Activated T-helper 1 cell treated with anti-CD3 and anti-CD28 coated beads, Interleukin-12 subunit alpha, Interleukin-12 subunit beta, Interleukin-2, Interleukin-4 antibody, amounts not matched to agents 30 ng/mL and 10 ng/mL and 1 ng/mL, durations not matched to agents 14 hours and 24 hours and 36 hours (primary cell): ENCODE data around the gene TUFM. TPM values are rescaled to one million over a fixed set of nuclear protein-coding genes. Genes with fewer than 3 reads are reported as not detected.
"Not testable (repeated sequence)": the region's sequence is repeated elsewhere in the genome, so short reads cannot be mapped to it uniquely, and the experiment has no call there.

Source experiments
- DNase-seq: peaks from one replicate; pipeline ENCODE4 v3.0.0; 2021; ENCODE audit warnings: low spot score
- H3K27ac Mint-ChIP-seq: one replicate; pipeline ENCODE4 v1.8.0; 2021; ENCODE audit warnings: mild to moderate bottlenecking, mixed read lengths
- H3K27me3 Mint-ChIP-seq: one replicate; pipeline ENCODE4 v1.8.0; 2022; ENCODE audit warnings: mild to moderate bottlenecking, moderate library complexity, mixed read lengths; ENCODE audit not compliant: insufficient read depth
- H3K36me3 Mint-ChIP-seq: one replicate; pipeline ENCODE4 v1.8.0; 2021; ENCODE audit warnings: low read depth, mixed read lengths
- H3K4me1 Mint-ChIP-seq: one replicate; pipeline ENCODE4 v1.8.0; 2021; ENCODE audit warnings: low read depth, mixed read lengths
- H3K4me3 Mint-ChIP-seq: one replicate; pipeline ENCODE4 v1.8.0; 2021; ENCODE audit warnings: mild to moderate bottlenecking, moderate library complexity, mixed read lengths
- H3K9me3 Mint-ChIP-seq: one replicate; pipeline ENCODE4 v1.8.0; 2021; ENCODE audit warnings: mixed read lengths
- intact Hi-C: fragments of 100-400 bp; cut with micrococcal nuclease; formaldehyde crosslinking; loops from one replicate; pipeline ENCODE4 v1.15.1; 2024
- total RNA-seq: library from RNA; stranded (reverse); gene quantifications from 2 replicates; pipeline ENCODE4 v1.2.3, GENCODE V29; 2022

Gene TUFM
- total RNA-seq, 1 donor from 2014 or later: 261 TPM

- H3K27ac Mint-ChIP-seq, intact Hi-C loops, H3K4me3 Mint-ChIP-seq, DNase-seq, H3K9me3 Mint-ChIP-seq, H3K27me3 Mint-ChIP-seq: not testable (repeated sequence)
- peaks cover 13% of the 10 kb centered on the region for H3K4me1 Mint-ChIP-seq
- peaks cover 12% of the 10 kb centered on the region for H3K36me3 Mint-ChIP-seq
Measured at GRCh38 chr16:28867646-28868045, 21.5 kb upstream of the TUFM start.

DNA sequence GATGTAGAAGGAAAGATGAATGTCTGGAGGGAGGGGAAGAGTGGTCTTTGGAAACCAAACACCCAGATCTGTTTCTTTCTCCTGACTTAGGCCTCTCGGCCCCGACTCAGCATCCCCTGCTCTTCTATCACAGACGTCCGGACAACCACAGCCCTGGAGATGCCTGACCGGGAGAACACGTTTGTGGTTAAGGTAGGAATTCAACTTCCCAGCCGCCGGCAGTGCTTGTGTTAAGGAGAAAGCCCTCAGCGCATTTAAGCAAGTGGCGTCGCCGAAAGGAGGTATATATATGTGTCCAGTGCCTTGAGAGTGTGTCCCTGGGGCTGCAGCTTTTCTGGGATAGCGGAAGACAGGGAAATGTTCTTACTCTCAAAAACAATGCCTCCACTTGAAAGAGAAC is 21.1 kb upstream of the TUFM start:
- H3K4me1 Mint-ChIP-seq: peaks cover 13% of the 10 kb centered on the region
- H3K27me3 Mint-ChIP-seq: no peaks in the 10 kb centered on the region
- no peaks in the 10 kb centered on the region for H3K9me3 Mint-ChIP-seq
- intact Hi-C loops: no loop called here
- H3K27ac Mint-ChIP-seq: no peak overlapping the region
- no peak for DNase-seq
- H3K4me3 Mint-ChIP-seq: no peak overlapping the region
- H3K36me3 Mint-ChIP-seq: peaks cover 12% of the 10 kb centered on the region

DNA sequence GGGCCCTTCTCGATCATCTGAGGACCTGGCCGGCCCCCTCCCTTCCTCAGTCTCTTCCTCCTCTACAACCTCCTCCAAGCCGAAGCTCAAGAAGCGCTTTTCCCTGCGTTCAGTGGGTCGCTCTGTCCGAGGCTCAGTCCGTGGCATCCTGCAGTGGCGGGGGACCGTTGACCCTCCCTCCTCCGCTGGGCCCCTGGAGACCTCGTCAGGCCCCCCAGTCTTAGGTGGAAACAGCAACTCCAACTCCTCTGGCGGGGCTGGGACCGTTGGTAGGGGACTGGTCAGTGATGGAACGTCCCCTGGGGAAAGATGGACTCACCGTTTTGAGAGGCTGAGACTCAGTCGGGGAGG is 20.3 kb upstream of the TUFM start:
- Mint-ChIP-seq H3K36me3 (peaks cover 15% of the 10 kb centered on the region), H3K27ac (no peak overlapping the region), H3K27me3 (no peaks in the 10 kb centered on the region), H3K9me3 (no peaks in the 10 kb centered on the region), H3K4me3 (peak overlapping the region; percentile 37), H3K4me1 (peaks cover 21% of the 10 kb centered on the region)
- intact Hi-C loops: no loop called here
- DNase-seq: no peak

DNA sequence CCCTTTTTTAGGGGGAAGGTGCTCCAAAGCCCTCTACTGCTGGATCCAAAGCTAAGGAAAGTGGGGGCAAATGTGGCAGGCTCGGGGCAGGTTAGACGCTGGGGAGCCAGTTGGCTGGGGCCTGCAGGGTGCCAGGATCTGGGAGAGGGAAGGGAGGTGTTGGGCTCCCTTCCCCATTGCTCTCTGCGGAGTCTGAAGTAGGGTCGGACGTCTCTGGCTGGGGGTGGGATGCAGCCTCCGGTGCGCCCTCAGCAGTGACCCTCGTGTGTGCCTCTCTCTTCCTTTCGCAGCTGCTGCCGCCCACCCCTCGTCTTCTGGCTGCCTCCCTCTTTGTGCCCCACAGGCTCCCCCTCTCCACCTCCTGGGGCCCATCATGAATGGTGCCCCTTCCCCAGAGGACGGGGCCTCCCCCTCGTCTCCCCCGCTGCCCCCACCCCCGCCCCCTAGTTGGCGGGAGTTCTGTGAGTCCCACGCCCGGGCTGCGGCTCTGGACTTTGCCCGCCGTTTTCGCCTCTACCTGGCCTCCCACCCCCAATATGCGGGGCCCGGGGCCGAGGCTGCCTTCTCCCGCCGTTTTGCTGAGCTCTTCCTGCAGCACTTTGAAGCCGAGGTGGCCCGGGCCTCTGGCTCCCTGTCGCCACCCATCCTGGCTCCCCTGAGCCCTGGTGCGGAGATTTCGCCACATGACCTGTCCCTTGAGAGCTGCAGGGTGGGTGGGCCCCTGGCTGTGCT is 19.7 kb upstream of the TUFM start:
- Mint-ChIP-seq H3K4me3 (no peak overlapping the region), H3K4me1 (peaks cover 21% of the 10 kb centered on the region), H3K27me3 (no peaks in the 10 kb centered on the region), H3K36me3 (peaks cover 15% of the 10 kb centered on the region), H3K9me3 (no peaks in the 10 kb centered on the region), H3K27ac (no peak overlapping the region)
- intact Hi-C loops: no loop called here
- DNase-seq: no peak

DNA sequence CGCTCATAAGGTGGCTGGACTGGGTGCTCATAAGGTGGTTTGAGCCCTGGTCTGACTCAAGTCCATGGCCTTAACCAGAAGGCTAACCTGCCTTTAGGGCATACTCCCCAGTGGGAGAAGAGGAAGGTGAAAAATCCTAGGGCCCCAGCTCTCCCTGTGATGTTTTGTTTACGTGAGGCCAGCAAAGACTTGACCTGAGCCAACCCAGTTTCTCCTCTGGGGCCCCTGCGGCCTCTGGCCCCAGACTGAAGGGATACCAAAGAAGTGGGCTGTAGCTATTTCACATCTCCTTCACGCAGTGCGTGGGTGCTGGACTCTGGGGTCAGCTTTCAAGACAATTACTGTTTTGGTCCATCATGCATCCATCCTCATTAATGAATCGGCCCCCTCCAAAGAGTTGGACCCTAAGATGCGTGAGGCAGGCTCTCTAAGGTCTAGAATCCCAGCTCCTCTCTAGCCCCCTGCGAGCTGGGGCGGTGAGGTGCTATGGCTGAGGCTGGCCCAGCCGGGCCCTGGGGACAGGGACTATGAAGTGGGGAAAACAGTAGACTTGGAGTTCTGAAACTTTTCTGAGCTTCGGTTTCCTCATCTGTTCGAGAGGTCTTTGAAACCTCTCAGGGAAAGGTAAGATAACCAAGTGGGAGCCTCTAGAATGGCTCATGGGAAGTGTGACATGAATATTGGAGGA is 19.0 kb upstream of the TUFM start:
- Mint-ChIP-seq H3K4me3 (peak overlapping the region; percentile 93), H3K4me1 (peaks cover 21% of the 10 kb centered on the region), H3K27ac (no peak overlapping the region), H3K9me3 (no peaks in the 10 kb centered on the region), H3K36me3 (peaks cover 13% of the 10 kb centered on the region), H3K27me3 (no peaks in the 10 kb centered on the region)
- intact Hi-C loops: no loop called here
- DNase-seq: no peak

DNA sequence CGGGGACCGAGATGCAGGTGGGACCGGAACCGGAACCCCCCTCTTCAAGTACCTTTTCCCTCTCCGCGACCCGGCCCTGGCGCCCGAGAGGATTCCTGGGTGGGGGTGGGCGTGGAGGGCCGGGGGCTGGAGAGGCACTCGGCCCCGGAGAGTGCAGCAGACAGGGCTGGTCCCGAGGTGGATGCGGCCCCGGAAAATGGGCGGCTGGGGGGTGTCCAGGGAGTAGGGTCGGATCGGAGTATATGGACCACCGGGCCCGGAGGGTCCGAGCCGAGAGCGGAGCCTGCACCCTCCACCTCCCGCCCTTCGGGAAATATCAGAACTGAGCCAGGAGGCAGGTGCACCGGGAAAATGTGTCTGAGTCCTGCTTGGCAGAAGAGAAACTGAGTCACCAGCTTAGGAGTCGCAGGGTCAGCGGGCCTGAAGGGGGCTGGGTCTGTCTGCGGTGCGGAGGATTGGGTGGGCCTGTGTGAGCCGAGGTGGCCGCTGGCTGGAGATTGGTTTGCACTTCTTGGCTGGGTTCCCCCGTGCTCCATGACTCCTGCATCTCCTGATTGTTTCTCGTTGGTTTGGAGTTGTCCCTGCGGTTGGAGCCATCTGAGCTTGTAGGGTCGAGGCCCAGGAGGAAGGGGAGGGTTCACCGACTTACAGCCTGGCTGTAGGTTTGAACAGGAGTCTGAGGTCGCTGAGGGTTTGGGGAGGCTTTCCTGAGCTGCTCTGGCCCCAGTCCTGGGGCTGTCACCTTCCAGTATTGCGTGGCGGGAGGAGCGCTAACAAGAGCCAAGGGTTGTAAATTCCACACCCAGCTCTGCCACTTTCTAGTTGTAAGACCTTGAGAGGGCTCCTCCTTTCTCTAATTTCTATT is 18.0 kb upstream of the TUFM start:
- Mint-ChIP-seq H3K4me1 (peaks cover 21% of the 10 kb centered on the region), H3K4me3 (peak overlapping the region; percentile 93), H3K27me3 (no peaks in the 10 kb centered on the region), H3K36me3 (peaks cover 8% of the 10 kb centered on the region), H3K9me3 (no peaks in the 10 kb centered on the region), H3K27ac (peak overlapping the region; percentile 94)
- intact Hi-C loops: loop anchor here (1.0 kb wide), 6 partner anchors 16 to 86 kb away; partner anchors contain the start of genes NFATC2IP, RABEP2 and TUFM
- DNase-seq: no peak

- peaks cover 3% of the 10 kb centered on the region for H3K36me3 Mint-ChIP-seq
- DNase-seq: no peak
- H3K4me1 Mint-ChIP-seq: peaks cover 9% of the 10 kb centered on the region
- H3K9me3 Mint-ChIP-seq: no peaks in the 10 kb centered on the region
- H3K27me3 Mint-ChIP-seq: no peaks in the 10 kb centered on the region
- no peak overlapping the region for H3K4me3 Mint-ChIP-seq
- intact Hi-C loops: no loop called here
- no peak overlapping the region for H3K27ac Mint-ChIP-seq
Measured at GRCh38 chr16:28859326-28859725, 13.2 kb upstream of the TUFM start.

DNA sequence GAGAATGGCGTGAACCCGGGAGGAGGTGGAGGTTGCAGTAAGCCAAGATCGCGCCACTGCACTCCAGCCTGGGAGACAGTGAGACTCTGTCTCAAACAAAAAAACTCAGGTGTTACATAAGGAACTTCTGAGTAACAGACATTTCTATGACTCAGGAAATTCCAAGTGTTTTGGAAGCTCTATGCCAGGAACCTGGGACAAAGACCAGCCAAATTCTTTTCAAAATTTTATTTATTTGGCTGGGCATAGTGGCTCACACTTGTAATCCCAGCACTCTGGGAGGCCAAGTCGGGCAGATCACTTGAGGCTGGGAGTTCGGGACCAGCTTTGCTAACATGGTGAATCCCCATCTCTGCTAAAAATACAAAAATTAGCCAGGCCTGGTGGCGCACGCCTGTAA is 12.3 kb upstream of the TUFM start:
- no peak for DNase-seq
- H3K27ac Mint-ChIP-seq: no peak overlapping the region
- H3K4me3 Mint-ChIP-seq: no peak overlapping the region
- intact Hi-C loops: no loop called here
- H3K36me3 Mint-ChIP-seq: peaks cover 3% of the 10 kb centered on the region
- no peaks in the 10 kb centered on the region for H3K9me3 Mint-ChIP-seq
- H3K4me1 Mint-ChIP-seq: peaks cover 7% of the 10 kb centered on the region
- no peaks in the 10 kb centered on the region for H3K27me3 Mint-ChIP-seq

DNA sequence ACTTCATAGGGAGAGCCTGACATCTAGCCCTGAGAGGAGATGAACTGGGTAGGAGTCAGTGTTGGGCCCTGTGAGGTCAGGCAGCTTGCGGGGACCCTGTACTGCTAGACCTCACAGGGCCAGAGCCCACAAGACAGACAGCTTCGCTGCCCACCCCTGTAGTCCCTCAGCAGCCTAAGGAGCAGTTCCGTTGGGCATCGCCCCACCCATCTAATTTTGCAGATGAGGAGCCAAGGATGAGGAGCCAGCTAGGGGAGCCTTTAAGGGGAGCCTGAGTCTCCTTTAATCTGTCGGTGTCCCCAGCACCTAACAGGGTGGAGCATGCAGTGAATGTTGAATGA is 755 bp upstream of the TUFM start:
- peak overlapping the region; percentile 96 for H3K4me3 Mint-ChIP-seq
- DNase-seq: peak; percentile 13
- H3K27ac Mint-ChIP-seq: peak overlapping the region; percentile 94
- intact Hi-C loops: loop anchor here (1.0 kb wide), 7 partner anchors 16 to 127 kb away; partner anchors contain the start of genes NFATC2IP, RABEP2, SH2B1 and SPNS1
- H3K27me3 Mint-ChIP-seq: no peaks in the 10 kb centered on the region
- H3K36me3 Mint-ChIP-seq: peaks cover 29% of the 10 kb centered on the region
- peaks cover 12% of the 10 kb centered on the region for H3K4me1 Mint-ChIP-seq
- no peaks in the 10 kb centered on the region for H3K9me3 Mint-ChIP-seq

- H3K36me3 Mint-ChIP-seq: peaks cover 35% of the 10 kb centered on the region
- intact Hi-C loops: loop anchor here (1.0 kb wide), 7 partner anchors 18 to 129 kb away; partner anchors contain the start of genes NFATC2IP, RABEP2, SH2B1 and SPNS1
- peaks cover 12% of the 10 kb centered on the region for H3K4me1 Mint-ChIP-seq
- no peaks in the 10 kb centered on the region for H3K27me3 Mint-ChIP-seq
- H3K27ac Mint-ChIP-seq: peak overlapping the region; percentile 94
- no peak for DNase-seq
- H3K9me3 Mint-ChIP-seq: no peaks in the 10 kb centered on the region
- H3K4me3 Mint-ChIP-seq: peak overlapping the region; percentile 96
Measured at GRCh38 chr16:28845761-28846079, 428 bp downstream of the TUFM start.

DNA sequence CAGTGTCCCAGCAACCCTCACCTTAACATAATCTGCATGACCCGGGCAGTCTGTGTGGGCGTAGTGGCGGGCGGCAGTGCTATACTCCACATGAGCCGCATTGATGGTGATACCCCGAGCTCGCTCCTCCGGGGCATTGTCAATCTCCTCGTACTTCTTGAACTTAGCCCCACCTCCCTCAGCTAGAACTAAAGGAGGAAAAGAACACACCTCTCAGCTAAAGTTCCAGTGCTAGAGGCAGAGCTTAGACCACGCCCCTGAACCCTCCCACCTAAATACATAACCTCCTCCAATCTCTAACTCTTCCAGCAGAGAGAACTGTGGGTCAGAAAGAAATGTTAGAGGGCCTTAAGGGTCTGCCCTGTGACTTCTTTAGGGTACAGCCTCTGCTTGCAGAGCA is 855 bp downstream of the TUFM start:
- DNase-seq: peak; percentile 25
- Mint-ChIP-seq H3K27me3 (no peaks in the 10 kb centered on the region), H3K4me3 (peak overlapping the region; percentile 96), H3K27ac (peak overlapping the region; percentile 94), H3K36me3 (peaks cover 35% of the 10 kb centered on the region), H3K9me3 (no peaks in the 10 kb centered on the region), H3K4me1 (peaks cover 12% of the 10 kb centered on the region)
- intact Hi-C loops: no loop called here

- H3K36me3 Mint-ChIP-seq: peaks cover 37% of the 10 kb centered on the region
- peaks cover 12% of the 10 kb centered on the region for H3K4me1 Mint-ChIP-seq
- peak overlapping the region; percentile 96 for H3K4me3 Mint-ChIP-seq
- DNase-seq: no peak
- H3K27me3 Mint-ChIP-seq: no peaks in the 10 kb centered on the region
- no peaks in the 10 kb centered on the region for H3K9me3 Mint-ChIP-seq
- intact Hi-C loops: no loop called here
- peak overlapping the region; percentile 30 for H3K27ac Mint-ChIP-seq
Measured at GRCh38 chr16:28844226-28844885, 1.8 kb downstream of the TUFM start.
